Stimulated activated CD8-positive, alpha-beta memory T cell treated with anti-CD3 and anti-CD28 coated beads, Interleukin-4, amount 100 ng/mL, for 24 hours (primary cell): Measurements from ENCODE around the gene DIP2B.
"Not testable (repeated sequence)": the region's sequence is repeated elsewhere in the genome, so short reads cannot be mapped to it uniquely, and the experiment has no call there.

ENCODE experiments used
- DNase-seq: peaks from one replicate; pipeline ENCODE4 v3.0.0-alpha.2; 2020; ENCODE audit warnings: low read depth

Gene DIP2B, protein sequence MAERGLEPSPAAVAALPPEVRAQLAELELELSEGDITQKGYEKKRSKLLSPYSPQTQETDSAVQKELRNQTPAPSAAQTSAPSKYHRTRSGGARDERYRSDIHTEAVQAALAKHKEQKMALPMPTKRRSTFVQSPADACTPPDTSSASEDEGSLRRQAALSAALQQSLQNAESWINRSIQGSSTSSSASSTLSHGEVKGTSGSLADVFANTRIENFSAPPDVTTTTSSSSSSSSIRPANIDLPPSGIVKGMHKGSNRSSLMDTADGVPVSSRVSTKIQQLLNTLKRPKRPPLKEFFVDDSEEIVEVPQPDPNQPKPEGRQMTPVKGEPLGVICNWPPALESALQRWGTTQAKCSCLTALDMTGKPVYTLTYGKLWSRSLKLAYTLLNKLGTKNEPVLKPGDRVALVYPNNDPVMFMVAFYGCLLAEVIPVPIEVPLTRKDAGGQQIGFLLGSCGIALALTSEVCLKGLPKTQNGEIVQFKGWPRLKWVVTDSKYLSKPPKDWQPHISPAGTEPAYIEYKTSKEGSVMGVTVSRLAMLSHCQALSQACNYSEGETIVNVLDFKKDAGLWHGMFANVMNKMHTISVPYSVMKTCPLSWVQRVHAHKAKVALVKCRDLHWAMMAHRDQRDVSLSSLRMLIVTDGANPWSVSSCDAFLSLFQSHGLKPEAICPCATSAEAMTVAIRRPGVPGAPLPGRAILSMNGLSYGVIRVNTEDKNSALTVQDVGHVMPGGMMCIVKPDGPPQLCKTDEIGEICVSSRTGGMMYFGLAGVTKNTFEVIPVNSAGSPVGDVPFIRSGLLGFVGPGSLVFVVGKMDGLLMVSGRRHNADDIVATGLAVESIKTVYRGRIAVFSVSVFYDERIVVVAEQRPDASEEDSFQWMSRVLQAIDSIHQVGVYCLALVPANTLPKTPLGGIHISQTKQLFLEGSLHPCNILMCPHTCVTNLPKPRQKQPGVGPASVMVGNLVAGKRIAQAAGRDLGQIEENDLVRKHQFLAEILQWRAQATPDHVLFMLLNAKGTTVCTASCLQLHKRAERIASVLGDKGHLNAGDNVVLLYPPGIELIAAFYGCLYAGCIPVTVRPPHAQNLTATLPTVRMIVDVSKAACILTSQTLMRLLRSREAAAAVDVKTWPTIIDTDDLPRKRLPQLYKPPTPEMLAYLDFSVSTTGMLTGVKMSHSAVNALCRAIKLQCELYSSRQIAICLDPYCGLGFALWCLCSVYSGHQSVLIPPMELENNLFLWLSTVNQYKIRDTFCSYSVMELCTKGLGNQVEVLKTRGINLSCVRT (N-terminal part only)

DNA sequence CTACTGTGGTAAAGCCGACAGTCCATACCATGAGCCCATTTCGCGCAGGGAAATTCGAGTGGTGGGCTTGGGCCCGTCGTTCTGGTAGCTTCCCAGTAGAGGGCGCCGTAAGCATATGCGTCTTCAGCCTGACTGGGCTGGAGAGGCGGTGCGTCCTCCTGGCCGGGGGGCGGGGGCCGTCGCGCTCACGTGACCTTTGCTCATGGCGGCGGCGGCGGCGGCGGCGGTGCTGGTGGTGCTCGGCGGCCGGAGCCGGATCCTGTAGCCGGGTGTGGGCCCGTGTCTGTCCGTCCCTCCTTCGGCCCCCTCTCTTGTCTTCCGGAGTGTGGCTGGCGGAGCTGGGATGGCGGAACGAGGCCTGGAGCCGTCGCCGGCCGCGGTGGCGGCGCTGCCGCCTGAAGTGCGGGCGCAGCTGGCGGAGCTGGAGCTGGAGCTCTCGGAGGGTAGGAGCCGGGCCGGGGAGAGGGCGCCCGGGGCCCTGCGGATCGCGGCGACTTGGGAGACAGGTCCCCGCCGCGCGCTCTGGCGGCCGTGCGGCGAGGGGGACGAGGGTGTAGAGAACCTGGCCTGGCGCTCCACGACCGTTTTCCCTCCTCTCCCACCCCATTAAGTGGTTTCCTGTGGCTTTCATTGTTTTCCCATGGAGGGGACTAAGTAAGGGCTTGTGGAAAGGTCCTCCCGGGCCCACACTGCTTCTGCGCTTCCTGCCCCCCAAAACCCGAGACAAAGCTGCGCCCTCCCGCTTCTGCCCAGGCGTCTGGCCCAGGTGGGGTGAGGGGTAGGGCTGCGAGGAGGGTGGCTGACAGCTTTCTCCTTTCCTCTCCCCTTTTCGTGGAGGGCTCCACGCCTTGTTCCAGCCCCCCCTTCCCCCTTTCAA, at the start of gene DIP2B:
DIP2B (plus strand) TSS at position 188 of the 877 bp plus-strand sequence; CDS start at position 344, 156 bp downstream.
- DNase-seq = peak; percentile 92

DNA sequence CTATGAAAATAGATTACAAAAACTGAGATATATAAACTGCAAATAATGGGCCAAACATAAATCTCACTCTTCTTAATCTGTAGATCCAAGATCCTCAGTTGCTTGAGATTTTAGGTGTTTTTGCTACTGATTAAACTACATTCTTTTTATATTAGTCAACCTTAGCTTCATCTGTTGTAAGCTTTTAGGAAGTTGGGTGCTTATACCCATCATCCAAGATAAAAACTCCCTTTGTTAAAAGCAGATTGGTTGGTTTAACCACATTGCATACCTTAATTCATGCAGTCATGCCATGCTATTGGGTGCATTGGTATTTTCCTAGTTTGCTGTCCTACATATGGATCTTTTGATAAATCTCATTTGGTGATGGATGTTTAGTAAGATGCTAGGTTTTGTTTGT, 46.2 kb upstream of the DIP2B start:
- no peak for DNase-seq

DNA sequence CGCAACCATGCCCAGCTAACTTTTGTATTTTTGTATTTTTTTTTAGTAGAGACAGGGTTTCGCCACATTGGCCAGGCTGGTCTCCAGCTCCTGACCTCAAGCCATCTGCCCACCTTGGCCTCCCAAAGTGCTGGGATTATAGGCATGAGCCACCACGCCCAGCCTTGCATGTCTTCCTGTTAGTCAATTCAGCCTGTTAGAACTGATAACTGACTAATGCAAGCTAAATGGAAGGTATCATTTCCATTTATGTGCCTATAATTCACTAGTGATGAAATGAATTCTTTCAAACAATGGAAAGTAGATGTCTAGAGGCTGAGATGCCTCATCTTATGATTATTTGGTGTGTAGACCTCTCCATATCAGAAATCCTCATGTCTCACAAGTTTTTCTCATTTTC, 37.3 kb upstream of the DIP2B start:
- no peak for DNase-seq

DNA sequence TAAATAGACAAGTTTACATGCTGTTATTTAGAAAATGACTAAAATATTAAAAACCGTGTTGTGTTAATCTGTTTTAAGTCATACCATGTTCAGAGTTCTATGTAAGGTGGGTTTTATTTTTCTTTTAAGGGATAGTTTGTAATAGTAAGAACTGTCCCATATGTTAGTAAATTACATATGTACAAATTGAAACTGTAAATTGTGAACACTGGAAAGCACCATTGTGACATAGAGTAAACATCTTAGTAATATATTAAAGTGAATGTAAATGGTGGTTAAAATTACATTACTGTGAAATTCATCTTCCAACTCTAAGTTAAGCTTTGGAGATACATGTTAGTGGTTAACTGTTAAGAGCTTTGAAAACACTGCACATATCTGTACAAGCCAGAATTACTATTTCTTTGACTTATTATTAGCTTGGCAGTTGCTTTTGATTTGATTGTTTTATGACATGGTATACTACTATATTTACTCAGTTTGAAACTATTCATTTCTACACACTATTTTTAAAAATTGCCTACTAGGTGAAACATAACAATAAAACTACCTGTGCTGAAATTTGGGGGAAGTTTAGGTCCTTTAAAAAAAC, 27.4 kb upstream of the DIP2B start:
- DNase-seq = no peak

DNA sequence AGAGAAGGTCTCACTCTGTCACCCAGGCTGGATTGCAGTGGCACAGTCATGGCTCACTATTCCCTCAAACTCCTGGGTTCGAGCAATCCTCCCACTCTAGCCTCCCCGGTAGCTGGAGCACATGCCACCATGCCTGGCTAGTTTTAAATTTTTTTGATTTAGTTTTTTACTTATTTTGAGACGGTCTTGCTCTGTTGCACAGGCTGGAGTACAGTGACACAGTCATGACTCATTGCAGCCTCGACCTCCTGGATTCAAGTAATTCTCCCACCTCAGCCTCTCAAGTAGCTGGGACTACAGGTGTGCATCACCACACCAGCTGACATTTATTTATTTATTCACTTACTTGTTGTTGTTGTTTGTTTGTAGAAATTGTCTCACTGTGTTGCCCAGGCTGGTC, 22.2 kb upstream of the DIP2B start:
- no peak for DNase-seq

DNA sequence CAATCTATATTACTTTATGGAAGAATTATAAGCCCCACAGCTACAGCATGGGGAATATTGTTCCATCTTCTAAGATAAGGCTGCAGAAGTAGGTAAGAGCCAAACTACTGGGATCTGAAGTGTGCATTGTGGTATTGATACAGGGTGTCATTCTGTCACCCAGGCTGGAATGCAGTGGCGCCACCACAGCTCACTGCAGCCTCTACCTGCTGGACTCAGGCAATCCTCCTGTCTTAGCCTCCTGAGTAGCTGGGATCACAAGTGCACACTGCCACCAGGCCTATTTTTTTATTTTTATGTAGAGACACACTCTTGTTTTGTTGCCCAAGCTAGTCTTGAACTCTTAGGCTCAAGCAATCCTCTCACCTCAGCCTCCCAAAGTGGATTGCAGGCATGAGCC, 21.3 kb upstream of the DIP2B start:
- no peak for DNase-seq

DNA sequence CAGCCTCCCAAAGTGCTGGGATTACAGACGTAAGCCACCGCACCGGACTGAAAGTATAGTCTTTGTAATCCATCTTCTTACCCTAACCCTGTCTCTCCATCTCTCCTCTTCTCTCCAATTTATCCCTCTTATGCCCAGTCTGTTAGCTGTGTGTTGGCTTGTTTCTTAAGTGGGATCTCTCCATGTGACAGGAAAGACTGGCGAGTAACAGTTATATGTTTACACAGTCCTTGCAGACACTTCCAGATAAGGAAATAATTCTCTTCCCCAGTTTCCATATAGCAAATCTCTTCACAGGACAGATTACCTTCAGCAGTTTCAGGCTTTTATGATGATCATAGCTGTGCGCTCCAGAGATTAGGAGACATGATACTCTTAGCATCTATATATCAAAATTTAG, 16.0 kb upstream of the DIP2B start:
- DNase-seq = no peak

DNA sequence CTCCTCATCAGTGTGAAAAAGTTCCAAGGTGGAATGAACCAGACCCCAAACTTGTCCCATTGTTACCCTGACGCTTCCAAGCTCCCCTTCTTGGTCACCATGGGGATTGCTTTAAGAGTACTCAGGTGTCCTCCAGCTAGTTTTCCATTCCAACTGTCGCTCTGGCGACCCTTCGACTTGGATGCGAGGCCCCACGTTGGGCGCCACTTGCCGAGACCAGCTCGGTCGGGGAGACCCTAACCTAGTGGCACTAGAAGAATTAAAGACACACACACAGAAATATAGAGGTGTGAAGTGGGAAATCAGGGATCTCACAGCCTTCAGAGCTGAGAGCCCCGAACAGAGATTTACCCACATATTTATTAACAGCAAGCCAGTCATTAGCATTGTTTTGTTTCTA, 6.7 kb upstream of the DIP2B start:
- DNase-seq = not testable (repeated sequence)

DNA sequence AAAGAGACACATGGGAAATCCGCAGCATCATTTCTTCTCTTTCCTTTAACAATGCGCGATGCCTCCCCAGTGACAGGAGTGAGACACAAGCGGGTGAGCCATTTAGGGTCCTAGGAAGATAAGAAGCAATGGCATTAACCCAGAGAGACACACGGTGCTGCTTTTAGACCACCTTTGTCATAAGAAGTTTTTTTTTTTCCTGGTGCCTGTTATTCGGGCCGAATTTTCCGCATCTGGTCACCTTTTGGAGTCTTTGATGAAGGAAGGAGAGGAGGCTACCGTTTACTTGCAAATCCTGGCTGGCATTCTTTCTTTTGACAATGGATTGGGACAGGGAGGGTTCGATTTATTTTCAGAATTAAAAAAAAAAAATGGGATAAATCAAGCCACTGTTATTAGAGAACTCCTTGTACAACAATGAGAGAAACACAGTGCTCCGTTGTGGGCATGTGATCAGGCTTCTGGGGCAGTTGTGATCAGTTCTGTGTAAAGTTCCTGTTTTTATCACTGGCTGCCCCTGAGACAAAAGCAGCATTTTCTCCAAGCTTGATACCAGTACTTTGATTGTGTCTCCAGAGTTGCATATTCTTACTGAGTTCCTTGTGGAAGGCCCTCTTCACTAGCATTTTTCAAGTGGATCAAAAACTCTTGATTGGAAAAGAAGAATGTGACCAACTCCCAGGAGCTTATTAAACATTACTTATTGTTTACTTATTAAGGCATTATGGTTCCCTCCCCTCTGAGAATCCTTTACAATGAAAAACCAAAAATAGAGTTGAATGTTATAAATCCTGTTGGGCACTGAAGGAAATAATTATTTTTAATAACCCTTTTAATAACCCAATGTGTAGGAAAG, 1.1 kb downstream of the DIP2B start:
- DNase-seq = no peak

DNA sequence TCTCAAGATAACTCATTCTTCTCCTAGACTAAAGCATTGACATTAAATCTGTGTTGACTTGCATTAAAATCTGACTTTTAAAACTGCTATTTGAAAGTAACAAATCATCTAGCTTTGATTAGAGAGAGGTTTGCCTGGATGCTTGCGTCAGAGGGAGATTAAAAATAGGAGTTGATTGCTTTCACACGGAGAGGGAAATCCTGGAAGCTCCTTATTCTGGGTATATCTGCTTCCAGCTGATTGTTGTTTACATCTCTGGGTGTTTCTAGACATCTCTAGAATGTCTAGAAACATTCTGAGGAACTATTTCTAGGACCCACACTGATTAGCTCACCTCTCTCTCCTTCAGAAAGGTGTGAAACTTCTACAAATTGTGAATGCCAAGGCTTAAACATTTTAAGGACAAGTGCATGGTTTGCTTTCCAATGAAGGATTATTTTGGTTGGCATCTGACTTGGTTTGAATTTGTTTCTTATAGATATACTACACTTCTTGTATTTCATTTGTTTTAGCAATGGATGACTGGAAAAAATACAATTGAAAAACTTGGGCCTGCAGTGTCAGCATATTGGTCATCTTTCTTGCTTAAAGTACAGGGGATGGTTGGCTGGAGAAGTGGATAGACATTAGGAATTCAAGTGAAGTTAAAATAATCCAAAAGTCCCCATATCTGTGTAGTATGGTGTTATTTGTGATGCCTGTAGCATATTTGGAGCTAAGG, 2.1 kb downstream of the DIP2B start:
- no peak for DNase-seq

DNA sequence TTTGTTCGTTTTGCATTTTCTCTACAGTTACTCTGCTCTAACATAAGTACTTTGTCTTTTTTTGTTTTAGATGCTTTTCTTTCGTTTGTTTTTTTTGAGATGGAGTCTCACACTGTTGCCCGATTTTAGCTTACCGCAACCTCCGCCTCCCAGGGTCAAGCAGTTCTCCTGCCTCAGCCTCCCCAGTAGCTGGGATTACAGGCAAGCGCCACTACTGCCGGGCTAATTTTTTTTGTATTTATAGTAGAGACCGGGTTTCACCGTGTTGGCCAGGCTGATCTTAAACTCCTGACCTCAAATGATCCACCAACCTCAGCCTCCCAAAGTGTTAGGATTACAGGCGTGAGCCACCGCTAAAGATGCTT, 2.7 kb downstream of the DIP2B start:
- DNase-seq = no peak

DNA sequence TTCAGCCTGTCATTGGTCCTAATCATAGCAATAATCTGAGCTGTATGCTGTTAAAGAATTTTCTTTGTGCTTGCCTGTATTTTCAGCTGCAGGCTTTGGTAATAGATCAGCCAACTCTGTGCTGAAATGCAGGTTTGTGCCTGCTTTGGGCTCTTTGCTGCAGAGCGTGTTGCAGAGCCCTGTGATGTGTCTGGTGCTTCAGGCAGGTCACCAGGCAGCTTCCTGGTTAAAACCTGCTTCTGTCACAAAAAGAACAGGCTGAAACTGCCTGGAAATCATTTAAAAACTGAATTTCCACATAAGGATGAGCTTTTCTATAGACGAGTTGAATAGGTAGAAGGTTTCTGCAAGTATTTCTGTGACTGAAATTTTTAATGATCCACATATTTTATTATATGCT, 3.1 kb downstream of the DIP2B start:
- no peak for DNase-seq

DNA sequence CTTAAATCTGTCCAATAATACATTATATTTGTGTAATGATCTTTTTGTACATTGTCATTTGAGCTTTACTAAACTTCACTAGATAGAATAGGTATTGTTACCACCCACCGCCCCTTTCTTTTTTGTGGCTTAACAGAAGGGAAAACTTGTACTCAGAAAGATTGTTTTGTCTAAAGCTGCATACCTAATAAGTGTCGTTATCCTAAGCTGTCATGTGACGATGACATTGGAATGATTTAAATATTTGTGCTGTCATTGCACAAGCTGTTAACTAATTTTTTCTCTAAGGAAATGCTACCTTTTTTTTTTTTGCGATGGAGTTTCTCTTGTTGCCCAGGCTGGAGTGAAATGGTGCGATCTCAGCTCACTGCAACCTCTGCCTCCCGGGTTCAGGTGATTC, 3.6 kb downstream of the DIP2B start:
- no peak for DNase-seq

DNA sequence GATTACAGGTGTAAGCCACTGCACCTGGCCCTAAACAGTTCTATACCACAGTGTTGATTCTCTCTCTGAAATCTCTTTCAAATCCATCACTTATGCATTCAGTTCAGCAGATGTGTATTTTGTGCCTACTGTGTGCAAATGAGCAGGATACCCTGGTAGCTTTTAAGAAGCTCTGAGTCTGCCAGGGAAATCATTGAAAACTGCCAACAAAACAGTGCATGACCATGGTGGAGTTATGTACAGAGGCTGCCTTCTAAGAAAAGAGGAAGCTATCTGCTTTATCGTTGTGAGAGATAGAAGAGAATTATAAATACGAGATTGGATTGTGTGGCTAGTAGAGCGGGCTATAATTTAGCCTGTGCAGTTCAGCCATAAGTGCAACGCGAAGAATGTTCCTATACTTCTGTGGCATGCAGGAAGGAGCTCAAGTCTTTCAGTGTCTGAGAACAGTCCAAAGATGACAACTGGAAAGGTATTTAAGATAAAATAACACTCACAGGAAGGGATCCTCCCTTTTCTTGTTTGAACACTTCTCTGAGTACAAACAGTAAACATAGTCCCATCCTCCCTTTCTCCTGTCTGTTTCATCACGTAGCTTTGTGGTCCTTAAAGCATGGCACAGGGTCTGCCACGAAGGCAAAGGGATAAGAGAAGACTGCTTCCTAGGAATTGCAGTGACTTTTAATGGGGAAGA, 4.3 kb downstream of the DIP2B start:
- DNase-seq = no peak

DNA sequence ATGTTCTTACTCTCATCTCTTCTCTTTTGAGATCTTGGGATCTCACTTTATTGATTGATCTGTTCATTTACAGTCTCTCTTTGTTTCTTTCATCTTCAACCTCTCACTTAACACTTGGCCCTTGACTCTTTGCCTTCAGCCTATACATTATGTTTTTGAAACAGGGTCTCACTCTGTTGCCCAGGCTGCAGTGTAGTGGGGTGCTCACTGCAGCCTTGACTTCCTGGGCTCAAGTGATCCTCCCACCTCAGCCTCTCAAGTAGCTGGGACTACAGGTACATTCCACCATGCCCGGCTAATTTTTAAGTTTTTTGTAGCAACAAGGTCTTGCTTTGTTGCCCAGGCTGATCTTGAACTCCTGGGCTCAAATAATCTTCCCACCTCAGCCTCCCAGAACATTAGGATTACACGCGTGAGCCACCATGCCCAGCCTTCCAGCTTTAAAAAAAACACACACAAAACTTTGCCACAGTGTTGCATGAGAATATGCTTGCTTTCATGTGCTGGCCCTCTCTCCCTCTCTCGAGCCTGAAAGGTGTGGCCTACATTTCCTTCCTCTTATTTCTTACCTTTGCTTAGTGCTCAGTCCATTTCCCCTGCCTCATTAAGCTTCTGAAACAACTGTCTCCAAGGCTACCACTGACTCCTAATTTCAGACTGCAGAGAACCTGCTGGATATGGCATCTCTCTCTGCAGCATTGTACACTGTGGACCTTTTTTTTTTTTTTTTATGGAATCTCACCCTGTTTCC, 9.9 kb downstream of the DIP2B start:
- no peak for DNase-seq

DNA sequence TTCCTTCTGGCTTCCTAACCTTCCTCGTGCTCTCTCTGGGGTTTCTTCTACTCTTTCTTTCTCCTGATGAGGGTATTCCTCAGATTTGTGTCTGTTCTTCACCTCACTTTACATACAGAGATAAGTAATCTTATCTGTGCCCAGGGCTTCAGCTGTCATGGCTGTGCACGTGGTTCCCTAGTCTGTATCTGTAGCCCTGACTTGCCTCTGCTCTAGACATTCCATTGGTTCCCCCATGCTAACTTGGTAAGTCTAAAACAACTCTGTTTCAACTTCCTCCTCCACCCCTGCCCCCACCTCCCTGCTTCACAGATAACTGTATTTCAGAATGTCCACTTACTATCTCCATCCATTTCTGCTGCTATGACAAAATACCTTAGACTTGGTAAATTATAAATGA, 10.8 kb downstream of the DIP2B start:
- no peak for DNase-seq

DNA sequence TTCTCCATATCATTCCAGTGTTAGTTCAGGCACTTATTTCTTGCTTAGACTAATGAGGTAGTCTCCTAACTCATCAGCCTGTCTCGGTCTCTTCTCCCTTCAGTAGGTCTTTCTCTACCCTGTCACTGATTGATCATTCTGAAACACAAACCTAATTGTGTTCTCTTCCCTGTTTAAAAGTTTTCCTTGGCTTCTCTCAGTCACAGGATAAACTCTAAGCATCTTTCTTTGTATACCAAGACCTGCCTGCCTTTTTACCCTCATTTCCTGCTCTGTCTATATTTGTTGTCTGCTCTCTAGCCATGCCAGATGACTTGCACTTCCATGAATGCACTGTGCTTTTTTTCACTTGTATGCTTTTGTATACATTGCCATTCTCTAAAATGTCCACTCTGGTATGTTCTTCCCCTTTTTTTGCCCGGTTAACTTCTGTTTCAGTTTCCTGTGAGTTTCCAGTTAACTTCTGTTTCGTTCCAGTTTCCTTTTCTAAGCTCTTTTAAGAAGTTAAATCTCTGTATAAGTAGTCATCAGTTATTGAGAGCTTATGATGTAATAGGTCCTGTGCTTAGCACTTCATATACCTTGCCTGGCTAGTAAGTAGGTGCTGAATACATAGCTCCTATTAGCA, 12.8 kb downstream of the DIP2B start:
- no peak for DNase-seq

DNA sequence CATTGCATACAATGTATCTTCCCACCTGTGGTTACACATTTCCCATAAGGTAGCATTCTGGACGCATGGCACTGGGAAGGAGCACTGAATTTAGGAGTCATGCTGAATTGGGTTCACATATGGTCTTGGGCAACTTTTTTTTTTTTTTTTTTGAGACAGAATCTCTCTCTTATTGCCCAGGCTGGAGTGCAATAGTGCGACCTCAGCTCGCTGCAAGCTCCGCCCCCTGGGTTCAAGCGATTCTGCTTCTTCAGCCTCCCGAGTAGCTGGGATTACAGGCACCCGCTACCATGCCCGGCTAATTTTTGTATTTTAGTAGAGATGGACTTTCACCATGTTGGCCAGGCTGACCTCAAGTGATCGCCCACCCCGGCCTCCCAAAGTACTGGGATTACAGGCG, 13.3 kb downstream of the DIP2B start:
- DNase-seq = no peak
